GM12873 (cell line): ENCODE data around the gene GRIK3.

ENCODE experiments used
- CTCF ChIP-seq: IDR thresholded peaks from 2 replicates; pipeline ENCODE4 v1.5.1; 2012; ENCODE audit warnings: low read depth, mild to moderate bottlenecking, moderate library complexity, low read length, control low read depth; ENCODE audit not compliant: insufficient read depth; ENCODE audit errors: missing control alignments

The GRIK3 gene

GRCh38 chr1:36964830-36965229 lies 69.5 kb downstream of the GRIK3 start:
- no peak for TF ChIP-seq CTCF

- no peak for TF ChIP-seq CTCF
Measured at GRCh38 chr1:36963006-36963405, 71.3 kb downstream of the GRIK3 start.

- TF ChIP-seq CTCF = no peak
Measured at GRCh38 chr1:36961062-36961615, 73.2 kb downstream of the GRIK3 start.

- no peak for TF ChIP-seq CTCF
Measured at GRCh38 chr1:36956570-36956969, 77.7 kb downstream of the GRIK3 start.

GRCh38 chr1:36955016-36955415 lies 79.3 kb downstream of the GRIK3 start:
- TF ChIP-seq CTCF = no peak

GRCh38 chr1:36953061-36953460 lies 81.3 kb downstream of the GRIK3 start:
- no peak for TF ChIP-seq CTCF

GRCh38 chr1:36951761-36952160 lies 82.6 kb downstream of the GRIK3 start:
- no peak for TF ChIP-seq CTCF
